Fibroblast of the aortic adventitia (primary cell): ENCODE data around the gene HAAO. TPM values are rescaled to one million over a fixed set of nuclear protein-coding genes. Genes with fewer than 3 reads are reported as not detected.

Source experiments
- DNase-seq: peaks from one replicate; pipeline ENCODE4 v3.0.0-alpha.2; 2010; ENCODE audit warnings: low read depth
- H3K4me3 ChIP-seq: 2 replicates; pipeline ENCODE4 v1.5.1; 2011; ENCODE audit warnings: low read depth, mild to moderate bottlenecking, control low read depth, low read length, moderate library complexity
- CTCF ChIP-seq: IDR thresholded peaks from 2 replicates; pipeline ENCODE4 v1.5.1; 2011; ENCODE audit warnings: mild to moderate bottlenecking, low read length, control low read depth, inconsistent platforms; ENCODE audit not compliant: insufficient read depth
- total RNA-seq: library from RNA; depleted of rRNA; stranded (reverse); fragments of >200 nt; gene quantifications from 2 replicates; pipeline ENCODE4 v1.2.3, GENCODE V29; 2012; ENCODE audit warnings: low replicate concordance

HAAO gene
- total RNA-seq, 1 donor: 0.90 TPM

GRCh38 chr2:42827647-42828486 is 35.5 kb upstream of the HAAO start:
- H3K4me3 ChIP-seq: peak overlapping the region; percentile 48
- DNase-seq: peak; percentile 87
- TF ChIP-seq CTCF: peak; percentile 89

GRCh38 chr2:42826231-42826630 is 33.8 kb upstream of the HAAO start:
- no peak for DNase-seq
- H3K4me3 ChIP-seq: no peak overlapping the region
- TF ChIP-seq CTCF: no peak

GRCh38 chr2:42824454-42824807 is 32.0 kb upstream of the HAAO start:
- no peak for TF ChIP-seq CTCF
- H3K4me3 ChIP-seq: no peak overlapping the region
- DNase-seq: no peak

- no peak overlapping the region for H3K4me3 ChIP-seq
- TF ChIP-seq CTCF: no peak
- DNase-seq: peak; percentile 53
These were observed 31.5 kb upstream of the HAAO start for GRCh38 chr2:42823744-42824453.

GRCh38 chr2:42819160-42819559 is 26.8 kb upstream of the HAAO start:
- TF ChIP-seq CTCF: no peak
- no peak overlapping the region for H3K4me3 ChIP-seq
- DNase-seq: no peak

GRCh38 chr2:42815726-42816125 is 23.3 kb upstream of the HAAO start:
- no peak for DNase-seq
- TF ChIP-seq CTCF: no peak
- H3K4me3 ChIP-seq: no peak overlapping the region
